Nephron progenitor cell (in vitro differentiated cells): ENCODE results near the gene TMPRSS13.
"Not testable (repeated sequence)": the region's sequence is repeated elsewhere in the genome, so short reads cannot be mapped to it uniquely, and the experiment has no call there.

ENCODE experiments used
- DNase-seq: peaks from one replicate; pipeline ENCODE4 v3.0.0; 2021
- H3K27ac Mint-ChIP-seq: 2 replicates; pipeline ENCODE4 v1.8.0; 2021; ENCODE audit warnings: mild to moderate bottlenecking, moderate library complexity, mixed read lengths
- H3K27me3 Mint-ChIP-seq: 2 replicates; pipeline ENCODE4 v1.8.0; 2021; ENCODE audit warnings: mild to moderate bottlenecking, low read depth, mixed read lengths; ENCODE audit not compliant: poor library complexity
- H3K36me3 Mint-ChIP-seq: 2 replicates; pipeline ENCODE4 v1.8.0; 2021; ENCODE audit warnings: low read depth, mixed read lengths
- H3K4me1 Mint-ChIP-seq: 2 replicates; pipeline ENCODE4 v1.8.0; 2021; ENCODE audit warnings: mixed read lengths
- H3K4me3 Mint-ChIP-seq: 2 replicates; pipeline ENCODE4 v1.8.0; 2021; ENCODE audit warnings: mild to moderate bottlenecking, moderate library complexity, mixed read lengths
- H3K9me3 Mint-ChIP-seq: 2 replicates; pipeline ENCODE4 v1.8.0; 2021; ENCODE audit warnings: mild to moderate bottlenecking, moderate library complexity, mixed read lengths
- CTCF ChIP-seq: fragments of 200-600 bp; sonication (generic); IDR thresholded peaks from 2 replicates; pipeline ENCODE4 v1.5.0; 2021; ENCODE audit warnings: antibody characterized with exemption

Gene TMPRSS13

GRCh38 chr11:117869604-117870003 lies 59.6 kb downstream of the TMPRSS13 start:
- Mint-ChIP-seq H3K9me3 (no peaks in the 10 kb centered on the region), H3K4me1 (peaks cover 83% of the 10 kb centered on the region), H3K4me3 (peak overlapping the region; percentile 64), H3K27me3 (peaks cover 46% of the 10 kb centered on the region), H3K36me3 (peaks cover 5% of the 10 kb centered on the region), H3K27ac (peak overlapping the region; percentile 63)
- DNase-seq = no peak
- TF ChIP-seq CTCF = no peak

- Mint-ChIP-seq H3K4me3 (peak overlapping the region; percentile 64), H3K9me3 (no peaks in the 10 kb centered on the region), H3K36me3 (peaks cover 5% of the 10 kb centered on the region), H3K27ac (peak overlapping the region; percentile 89), H3K27me3 (peaks cover 41% of the 10 kb centered on the region), H3K4me1 (peaks cover 77% of the 10 kb centered on the region)
- TF ChIP-seq CTCF = no peak
- DNase-seq = no peak
These were observed 60.2 kb downstream of the TMPRSS13 start for GRCh38 chr11:117868815-117869561.

- H3K9me3 Mint-ChIP-seq = no peaks in the 10 kb centered on the region
These were observed 61.1 kb downstream of the TMPRSS13 start for GRCh38 chr11:117868088-117868487.

GRCh38 chr11:117866526-117866925 lies 62.7 kb downstream of the TMPRSS13 start:
- Mint-ChIP-seq H3K27me3 (peaks cover 29% of the 10 kb centered on the region), H3K9me3 (no peaks in the 10 kb centered on the region), H3K4me1 (peaks cover 75% of the 10 kb centered on the region), H3K36me3 (peaks cover 5% of the 10 kb centered on the region), H3K27ac (no peak overlapping the region), H3K4me3 (no peak overlapping the region)
- no peak for TF ChIP-seq CTCF
- no peak for DNase-seq

More at GRCh38 chr11:117868088-117868487, 61.1 kb downstream of the TMPRSS13 start:
- peaks cover 32% of the 10 kb centered on the region for H3K27me3 Mint-ChIP-seq
- peaks cover 5% of the 10 kb centered on the region for H3K36me3 Mint-ChIP-seq
- H3K4me1 Mint-ChIP-seq = peaks cover 75% of the 10 kb centered on the region
- H3K4me3 Mint-ChIP-seq = peak overlapping the region; percentile 56
- no peak for DNase-seq
- TF ChIP-seq CTCF = no peak
- no peak overlapping the region for H3K27ac Mint-ChIP-seq

GRCh38 chr11:117865546-117865945 lies 63.7 kb downstream of the TMPRSS13 start:
- H3K4me1 Mint-ChIP-seq = peaks cover 79% of the 10 kb centered on the region
- not testable (repeated sequence) for DNase-seq, H3K36me3 Mint-ChIP-seq, H3K9me3 Mint-ChIP-seq, H3K4me3 Mint-ChIP-seq
- H3K27ac Mint-ChIP-seq = peak overlapping the region; percentile 44
- peaks cover 22% of the 10 kb centered on the region for H3K27me3 Mint-ChIP-seq

- Mint-ChIP-seq H3K27me3 (peaks cover 20% of the 10 kb centered on the region), H3K36me3 (peaks cover 5% of the 10 kb centered on the region), H3K27ac (no peak overlapping the region), H3K4me1 (peaks cover 72% of the 10 kb centered on the region), H3K9me3 (no peaks in the 10 kb centered on the region), H3K4me3 (no peak overlapping the region)
- no peak for TF ChIP-seq CTCF
- DNase-seq = no peak
These were observed 65.8 kb downstream of the TMPRSS13 start for GRCh38 chr11:117863383-117863782.
